DMS114 treated with DMSO at 0.1 percent for 48 hours (cell line): ENCODE measurements around the gene SHISA6.

Experiments
- DNase-seq: peaks from one replicate; lab custom pipeline; 2025; ENCODE audit not compliant: unreplicated experiment; lab: John Stamatoyannopoulos, UW

SHISA6 gene

GRCh38 chr17:11240841-11241610, at the start of gene SHISA6:
Gene SHISA6 (plus strand): TSS chr17:11241213.
- DNase-seq = no peak

- no peak for DNase-seq
Measured at GRCh38 chr17:11195801-11196200, 45.2 kb upstream of the SHISA6 start.

- DNase-seq = no peak
Measured at GRCh38 chr17:11204991-11205390, 36.0 kb upstream of the SHISA6 start.

- no peak for DNase-seq
Measured at GRCh38 chr17:11205659-11206058, 35.4 kb upstream of the SHISA6 start.

- DNase-seq = no peak
Measured at GRCh38 chr17:11209906-11210305, 31.1 kb upstream of the SHISA6 start.

- DNase-seq = no peak
Measured at GRCh38 chr17:11212792-11213191, 28.2 kb upstream of the SHISA6 start.

- no peak for DNase-seq
Measured at GRCh38 chr17:11216976-11217375, 24.0 kb upstream of the SHISA6 start.

GRCh38 chr17:11221196-11221595, 19.8 kb upstream of the SHISA6 start:
- DNase-seq = no peak

GRCh38 chr17:11221721-11222120, 19.3 kb upstream of the SHISA6 start:
- no peak for DNase-seq

GRCh38 chr17:11238705-11239104, 2.3 kb upstream of the SHISA6 start:
- no peak for DNase-seq

- DNase-seq = no peak
Measured at GRCh38 chr17:11239379-11239970, 1.5 kb upstream of the SHISA6 start.

GRCh38 chr17:11240041-11240840, 772 bp upstream of the SHISA6 start:
- no peak for DNase-seq

- no peak for DNase-seq
Measured at GRCh38 chr17:11241611-11242226, 706 bp downstream of the SHISA6 start.

- DNase-seq = no peak
Measured at GRCh38 chr17:11242411-11242810, 1.4 kb downstream of the SHISA6 start.

- no peak for DNase-seq
Measured at GRCh38 chr17:11244776-11245175, 3.8 kb downstream of the SHISA6 start.

GRCh38 chr17:11245187-11245586, 4.2 kb downstream of the SHISA6 start:
- DNase-seq = no peak

GRCh38 chr17:11245791-11246190, 4.8 kb downstream of the SHISA6 start:
- no peak for DNase-seq

GRCh38 chr17:11250161-11250560, 9.1 kb downstream of the SHISA6 start:
- no peak for DNase-seq

GRCh38 chr17:11251561-11252107, 10.6 kb downstream of the SHISA6 start:
- DNase-seq = no peak

GRCh38 chr17:11252146-11252545, 11.1 kb downstream of the SHISA6 start:
- DNase-seq = no peak

GRCh38 chr17:11256877-11257276, 15.9 kb downstream of the SHISA6 start:
- DNase-seq = no peak
